HepG2 (cell line): ENCODE results near the gene TECRL. TPM values are rescaled to one million over a fixed set of nuclear protein-coding genes. Genes with fewer than 3 reads are reported as not detected.

Experiments used
- ATAC-seq: fragments of 200-7000 bp; cut with Tn5 transposase; 3 replicates; pipeline ENCODE4 v1.9.1; 2020; ENCODE audit warnings: mild to moderate bottlenecking, moderate library complexity
- BruUV-seq: library from RNA; stranded (reverse); fragments of 400-500 nt; replicated peaks from 2 replicates; lab custom pipeline; 2021; lab: Mats Ljungman, UMichigan
- CTCF ChIA-PET: fragments of 300-600 bp; formaldehyde crosslinking; extraction: SDS; loops from one replicate; lab custom pipeline; 2021; ENCODE audit warnings: low total read pairs, inconsistent platforms, low intra/inter-chr PET ratio; lab: Yijun Ruan, JAX
- POLR2A ChIA-PET: fragments of 350-600 bp; sonication (Branson Sonifier 250); formaldehyde crosslinking; loops from one replicate; lab custom pipeline; 2020; ENCODE audit warnings: antibody characterized with exemption, inconsistent platforms; lab: Yijun Ruan, JAX
- DNase-seq: peaks from one replicate; pipeline ENCODE4 v3.0.0-alpha.2; 2015; ENCODE audit warnings: low spot score
- FAIRE-seq: peaks from 3 replicates; lab custom pipeline; 2011; peaks lifted over from hg19 to GRCh38; lab: Jason Lieb, UNC
- H2AFZ ChIP-seq: one replicate; pipeline ENCODE4 v1.6.1; 2011; ENCODE audit warnings: low read length, inconsistent platforms
- H3K27ac ChIP-seq: fragments of 300-600 bp; 3 replicates; pipeline ENCODE4 v1.8.0; 2011; ENCODE audit warnings: mixed run types, mild to moderate bottlenecking, mixed read lengths, low read length, inconsistent platforms; ENCODE audit not compliant: insufficient read depth; ENCODE audit errors: extremely low read length
- H3K27me3 ChIP-seq, 2 experiments: fragments of 200-600 bp in 1 of 2; 2 replicates in 1 of 2; 3 replicates in 1 of 2; pipeline versions ENCODE4 v1.6.0 to v1.8.0; 2011; ENCODE audit warnings: low read length in 2 of 2, mild to moderate bottlenecking in 2 of 2, moderate library complexity in 2 of 2, inconsistent platforms in 1 of 2; ENCODE audit not compliant: insufficient read depth in 2 of 2, control insufficient read depth in 1 of 2
- H3K36me3 ChIP-seq, 2 experiments: fragments of 200-600 bp in 1 of 2; replicated peaks in 1 of 2; 2 replicates in 1 of 2; 3 replicates in 1 of 2; pipeline versions ENCODE4 v1.5.1 to v1.8.0; 2011; ENCODE audit warnings: low read length in 2 of 2, inconsistent platforms in 1 of 2; ENCODE audit not compliant: insufficient read depth in 2 of 2, control insufficient read depth in 1 of 2
- H3K4me1 ChIP-seq: 2 replicates; pipeline ENCODE4 v1.5.1; 2012; ENCODE audit warnings: low read length, inconsistent platforms; ENCODE audit not compliant: insufficient read depth
- H3K4me2 ChIP-seq: 2 replicates; pipeline ENCODE4 v1.6.0; 2011; ENCODE audit warnings: low read depth, low read length, inconsistent platforms
- H3K4me3 ChIP-seq, 3 experiments: fragments of 200-600 bp in 1 of 3; sonication (generic), shearing (Covaris generic) in 1 of 3; replicated peaks in 1 of 3; 2 replicates each; pipeline ENCODE4 v1.5.1; 2011 to 2016; ENCODE audit warnings: low read length in 3 of 3, inconsistent platforms in 2 of 3, low read depth in 2 of 3, mild to moderate bottlenecking in 2 of 3, control low read depth in 1 of 3, mixed read lengths in 1 of 3; ENCODE audit not compliant: insufficient read depth in 1 of 3
- H3K79me2 ChIP-seq: one replicate; pipeline ENCODE4 v1.6.1; 2011; ENCODE audit warnings: low read length, inconsistent platforms; ENCODE audit not compliant: insufficient read depth
- H3K9ac ChIP-seq: 2 replicates; pipeline ENCODE4 v1.6.0; 2011; ENCODE audit warnings: mild to moderate bottlenecking, low read depth, low read length, inconsistent platforms; ENCODE audit not compliant: insufficient read depth
- H3K9me3 ChIP-seq: 2 replicates; pipeline ENCODE4 v1.5.1; 2012; ENCODE audit warnings: mild to moderate bottlenecking, low read length
- H4K20me1 ChIP-seq: 2 replicates; pipeline ENCODE4 v1.6.0; 2011; ENCODE audit warnings: inconsistent platforms, mild to moderate bottlenecking, low read length, moderate library complexity; ENCODE audit not compliant: insufficient read depth
- ARNTL ChIP-seq: sonication (generic); formaldehyde crosslinking; IDR thresholded peaks from 2 replicates; pipeline ENCODE4 v1.4.0; 2020; ENCODE audit warnings: mild to moderate bottlenecking, missing genetic modification reagents
- ATRX ChIP-seq: sonication (generic); formaldehyde crosslinking; IDR thresholded peaks from 2 replicates; pipeline ENCODE4 v1.4.0; 2020; ENCODE audit warnings: missing genetic modification reagents, borderline replicate concordance
- CENPX ChIP-seq: sonication (generic); formaldehyde crosslinking; IDR thresholded peaks from 2 replicates; pipeline ENCODE4 v1.9.0; 2021; ENCODE audit warnings: mild to moderate bottlenecking, missing genetic modification reagents, moderate library complexity
- EZH2 ChIP-seq: conservative IDR thresholded peaks from 2 replicates; pipeline ENCODE4 v1.6.1; 2012; ENCODE audit warnings: mild to moderate bottlenecking, low read depth, low read length, moderate library complexity
- IKZF5 ChIP-seq: IDR thresholded peaks from 2 replicates; pipeline ENCODE4 v1.6.1; 2018; ENCODE audit warnings: missing genetic modification reagents, mild to moderate bottlenecking, missing compliant biosample characterization
- MEIS1 ChIP-seq: sonication (generic); formaldehyde crosslinking; IDR thresholded peaks from 2 replicates; pipeline ENCODE4 v1.9.0; 2021; ENCODE audit warnings: mild to moderate bottlenecking, missing genetic modification reagents, moderate library complexity, borderline replicate concordance
- MLX ChIP-seq: IDR thresholded peaks from 2 replicates; pipeline ENCODE4 v1.6.1; 2016
- NCOR1 ChIP-seq: fragments of 200-600 bp; sonication (generic); IDR thresholded peaks from 2 replicates; pipeline ENCODE4 v1.7.0; 2017; ENCODE audit warnings: antibody characterized with exemption, low read length, borderline replicate concordance
- NR1H2 ChIP-seq: sonication (generic); formaldehyde crosslinking; IDR thresholded peaks from 2 replicates; pipeline ENCODE4 v1.8.1; 2022; ENCODE audit warnings: low read depth, missing genetic modification reagents, borderline replicate concordance
- STAG1 ChIP-seq: sonication (generic); formaldehyde crosslinking; IDR thresholded peaks from 2 replicates; pipeline ENCODE4 v1.4.0; 2020; ENCODE audit warnings: missing genetic modification reagents
- TBX2 ChIP-seq: sonication (generic); formaldehyde crosslinking; IDR thresholded peaks from 2 replicates; pipeline ENCODE4 v1.5.0; 2020; ENCODE audit warnings: missing genetic modification reagents, mild to moderate bottlenecking, borderline replicate concordance
- THYN1 ChIP-seq: sonication (generic); formaldehyde crosslinking; IDR thresholded peaks from 2 replicates; pipeline ENCODE4 v1.8.1; 2023; ENCODE audit warnings: low read depth, mild to moderate bottlenecking, moderate library complexity, missing genetic modification reagents, borderline replicate concordance
- ZC3H4 ChIP-seq: sonication (generic); formaldehyde crosslinking; IDR thresholded peaks from 2 replicates; pipeline ENCODE4 v1.4.0; 2020; ENCODE audit warnings: missing genetic modification reagents, borderline replicate concordance
- ZHX1 ChIP-seq: sonication (generic); formaldehyde crosslinking; IDR thresholded peaks from 2 replicates; pipeline ENCODE4 v1.8.1; 2022; ENCODE audit warnings: low read depth, mild to moderate bottlenecking, missing genetic modification reagents
- ZNF136 ChIP-seq: sonication (generic); formaldehyde crosslinking; IDR thresholded peaks from 2 replicates; pipeline ENCODE4 v1.8.1; 2022; ENCODE audit warnings: low read depth, mild to moderate bottlenecking, moderate library complexity, missing genetic modification reagents
- ZNF232 ChIP-seq: sonication (generic); formaldehyde crosslinking; IDR thresholded peaks from 2 replicates; pipeline ENCODE4 v1.4.0; 2020; ENCODE audit warnings: missing genetic modification reagents, borderline replicate concordance
- ZNF367 ChIP-seq: sonication (generic); formaldehyde crosslinking; IDR thresholded peaks from 2 replicates; pipeline ENCODE4 v1.4.0; 2020; ENCODE audit warnings: missing genetic modification reagents, borderline replicate concordance
- ZNF704 ChIP-seq: sonication (generic); formaldehyde crosslinking; IDR thresholded peaks from 2 replicates; pipeline ENCODE4 v1.8.1; 2023; ENCODE audit warnings: mild to moderate bottlenecking, inconsistent platforms, moderate library complexity, missing genetic modification reagents, borderline replicate concordance
- ZNF773 ChIP-seq: sonication (generic); formaldehyde crosslinking; IDR thresholded peaks from 2 replicates; pipeline ENCODE4 v1.4.0; 2020; ENCODE audit warnings: missing genetic modification reagents, borderline replicate concordance
- ZSCAN31 ChIP-seq: sonication (generic); formaldehyde crosslinking; IDR thresholded peaks from 2 replicates; pipeline ENCODE4 v1.5.0; 2020; ENCODE audit warnings: low read depth, mild to moderate bottlenecking, missing genetic modification reagents
- WGBS: methylation state at CpG from one replicate; pipeline ENCODE4 v1.1.6; 2017; ENCODE audit warnings: low lambda C conversion rate; 5-methylcytosine and 5-hydroxymethylcytosine counted together
- in situ Hi-C: cut with HindIII; loops from 2 replicates; pipeline ENCODE4 v1.10.0; 2017; ENCODE audit warnings: low pct_unique_long_range_greater_than_20kb; ENCODE audit not compliant: extremely low pct_ligation_motif_present
- intact Hi-C: fragments of 100-400 bp; cut with micrococcal nuclease; formaldehyde crosslinking; loops from one replicate; pipeline ENCODE4 v1.10.0; 2022; ENCODE audit not compliant: unreplicated experiment
- polyA plus RNA-seq, 8 experiments: library from polyadenylated mRNA; depleted of rRNA in 3 of 8; stranded (reverse) in 7 of 8; unstranded in 1 of 8; fragments of >200 nt; fragmentation: Illumina TruSeq in 4 of 8; extraction: Trizol in 4 of 8; gene quantifications; 2 replicates each; pipeline versions ENCODE4 v1.2.1 to v1.2.3, GENCODE V29; 2011 to 2016; ENCODE audit warnings: low read depth in 4 of 8, missing spikeins in 1 of 8, mixed read lengths in 1 of 8; ENCODE audit not compliant: insufficient read depth in 1 of 8
- total RNA-seq, 5 experiments: library from RNA; depleted of rRNA; stranded (reverse); fragments of >200 nt; fragmentation: Illumina TruSeq; extraction: Trizol; gene quantifications; 2 replicates each; pipeline ENCODE4 v1.2.3, GENCODE V29; 2016; ENCODE audit warnings: low read depth in 1 of 5

TECRL gene
- total and polyA plus RNA-seq, 2 of the 13 experiments (the other 11 are each of a cell fraction or from before 2014, with no cell fraction given): not detected

GRCh38 chr4:64368741-64369140 lies 40.5 kb downstream of the TECRL start:
- H3K27me3 ChIP-seq: no peaks in the 10 kb centered on the region; a peak in 1 of 5 replicates
- H3K36me3 ChIP-seq: no peaks in the 10 kb centered on the region
- ATAC-seq (no peak), FAIRE-seq (no peak), DNase-seq (no peak)
- POLR2A ChIA-PET: no interaction called here
- no peak overlapping the region for H3K27ac ChIP-seq
- no peak for TF ChIP-seq ZHX1 (CRISPR knock-in tag)
- no peak for TF ChIP-seq EZH2
- no peak for TF ChIP-seq MEIS1 (CRISPR knock-in tag)
- TF ChIP-seq ZC3H4 (CRISPR knock-in tag): no peak
- no peak for TF ChIP-seq ZNF232 (CRISPR knock-in tag)
- TF ChIP-seq ZNF367: no peak
- no peak for TF ChIP-seq TBX2 (CRISPR knock-in tag)
- TF ChIP-seq IKZF5: no peak
- no peak for TF ChIP-seq NCOR1
- TF ChIP-seq NR1H2 (CRISPR knock-in tag): no peak
- TF ChIP-seq ZSCAN31 (CRISPR knock-in tag): no peak
- TF ChIP-seq ZNF136 (CRISPR knock-in tag): no peak
- no peak for TF ChIP-seq STAG1 (CRISPR knock-in tag)
- TF ChIP-seq THYN1 (CRISPR knock-in tag): no peak
- no peak for TF ChIP-seq MLX (CRISPR knock-in tag)
- no peak for TF ChIP-seq ARNTL (CRISPR knock-in tag)
- no peak for TF ChIP-seq CENPX (CRISPR knock-in tag)
- TF ChIP-seq ZNF704 (CRISPR knock-in tag): no peak
- TF ChIP-seq ATRX (CRISPR knock-in tag): no peak
- TF ChIP-seq ZNF773 (CRISPR knock-in tag): no peak
- CTCF ChIA-PET: no interaction called here
- no peak overlapping the region for H3K9ac ChIP-seq
- BruUV-seq: no TSS peak
- no peak overlapping the region for H3K4me2 ChIP-seq
- intact Hi-C loops: no loop called here
- no peaks in the 10 kb centered on the region for H3K4me1 ChIP-seq
- no peak overlapping the region for H3K4me3 ChIP-seq
- no peaks in the 10 kb centered on the region for H3K79me2 ChIP-seq
- no peak overlapping the region for H2AFZ ChIP-seq
- in situ Hi-C loops: no loop called here
- H4K20me1 ChIP-seq: no peaks in the 10 kb centered on the region
- H3K9me3 ChIP-seq: no peaks in the 10 kb centered on the region
- 3% methylated on average over 1 of the region's 1 CpG for WGBS
